Fibroblast of the conjunctiva (primary cell): ENCODE results near the gene SIK2.
"Not testable (repeated sequence)": the region's sequence is repeated elsewhere in the genome, so short reads cannot be mapped to it uniquely, and the experiment has no call there.

ENCODE experiments used
- DNase-seq: peaks from one replicate; pipeline ENCODE4 v3.0.0-alpha.2; 2010; ENCODE audit warnings: low read depth

SIK2 gene

DNA sequence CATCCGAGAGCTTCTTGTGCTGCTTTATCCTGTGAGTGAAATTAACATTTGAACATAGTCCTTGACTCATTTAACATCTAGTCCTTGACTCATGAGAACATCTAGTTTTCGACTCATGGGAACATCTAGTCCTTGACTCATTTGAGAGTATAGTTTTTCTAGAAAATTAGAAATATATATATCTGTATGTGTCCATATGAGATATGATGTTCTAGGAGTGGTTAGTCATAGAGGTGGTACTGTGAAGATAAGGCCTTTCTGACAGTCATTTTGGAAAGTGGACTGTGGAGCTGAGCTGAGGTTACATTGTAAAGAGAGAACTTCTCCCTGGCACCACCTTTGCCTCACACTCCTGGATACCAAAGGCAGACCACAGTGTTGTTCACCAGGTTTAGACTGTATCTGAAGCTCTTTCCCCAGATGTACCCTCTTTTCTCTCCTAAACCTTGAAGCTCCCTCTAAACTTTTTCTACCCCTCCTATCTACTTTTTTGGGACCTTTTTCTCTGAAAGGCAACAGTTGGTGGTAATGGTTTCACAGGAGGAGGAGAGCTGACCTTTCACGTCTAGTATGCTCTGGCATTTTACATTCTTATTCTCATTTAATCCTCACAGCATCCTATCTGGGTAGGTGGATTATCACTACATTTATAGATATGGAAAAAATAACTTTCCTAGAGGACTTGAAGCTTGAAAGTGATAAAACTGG lies 96.8 kb downstream of the SIK2 start:
- no peak for DNase-seq

- DNase-seq: no peak
These were observed 97.4 kb downstream of the SIK2 start for GRCh38 chr11:111699579-111700156.

DNA sequence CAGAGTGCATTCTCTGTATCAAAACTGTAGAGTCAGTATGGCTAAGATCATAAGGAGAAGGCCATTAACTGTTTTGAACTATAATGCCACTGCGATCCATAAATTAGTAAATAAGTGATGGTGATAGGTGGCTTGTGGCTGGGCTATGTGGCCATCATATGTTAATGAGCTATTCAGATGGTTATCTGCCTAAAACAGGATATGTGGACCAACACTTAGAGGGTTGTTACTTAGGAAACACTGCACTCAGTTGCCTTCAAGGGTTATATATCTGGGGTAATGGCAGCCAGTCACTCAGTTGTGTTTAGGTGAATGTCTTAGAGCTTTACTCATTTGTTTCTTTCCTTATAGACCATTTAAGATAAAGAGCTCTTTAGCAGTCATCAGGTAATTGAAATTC lies 97.9 kb downstream of the SIK2 start:
- DNase-seq: no peak

DNA sequence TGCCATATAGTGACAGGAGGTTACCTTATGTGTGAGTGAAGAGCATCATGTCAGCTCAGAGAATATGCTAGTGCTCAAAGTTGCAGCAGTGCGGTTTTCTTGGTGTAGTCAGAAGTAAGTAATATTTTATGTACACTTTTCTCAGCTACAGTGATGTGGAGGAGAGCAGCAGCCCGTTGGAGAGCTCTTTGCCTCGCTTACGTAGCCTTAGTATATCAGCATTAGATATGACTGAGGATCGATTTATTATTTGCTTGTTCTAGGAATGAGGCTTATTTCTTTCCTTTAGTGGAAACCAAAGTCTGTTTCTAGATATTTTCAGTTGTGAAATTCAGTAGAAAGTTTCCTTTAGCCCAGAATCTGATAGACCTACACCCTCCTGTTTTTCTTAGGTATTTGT lies 100.4 kb downstream of the SIK2 start:
- no peak for DNase-seq

- no peak for DNase-seq
These were observed 101.3 kb downstream of the SIK2 start for GRCh38 chr11:111703576-111703975.

DNA sequence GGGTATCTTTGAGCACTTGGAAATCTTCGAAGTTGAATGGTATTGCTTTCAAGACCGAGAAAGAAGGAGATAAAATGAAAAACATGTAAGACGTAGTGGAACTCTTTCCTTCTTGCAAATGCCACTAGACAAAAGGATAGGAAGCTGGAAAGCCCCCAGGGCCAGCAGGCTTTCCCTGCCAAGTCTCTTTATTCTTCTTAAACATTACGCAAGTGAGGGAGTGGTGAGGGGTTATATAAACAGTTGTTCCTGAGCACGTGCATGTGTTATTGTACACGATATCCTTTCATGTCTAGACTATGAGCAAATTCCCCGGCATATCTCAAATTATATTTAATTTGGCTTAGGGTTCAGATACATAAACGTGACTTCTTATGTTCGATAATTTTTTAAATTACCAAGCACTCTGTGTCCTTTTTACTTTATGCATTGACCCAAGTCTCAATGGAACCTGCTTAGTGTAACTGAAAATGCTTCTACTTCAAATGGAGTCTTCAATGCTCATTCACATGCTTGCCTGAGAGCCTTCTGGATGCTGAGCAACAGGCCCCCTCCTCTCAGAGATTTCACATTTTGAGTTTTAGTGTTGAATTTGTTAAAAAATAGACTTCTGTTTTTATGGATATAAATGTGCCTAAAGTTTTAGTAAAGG lies 104.9 kb downstream of the SIK2 start:
- DNase-seq: peak; percentile 87

- no peak for DNase-seq
These were observed 105.4 kb downstream of the SIK2 start for GRCh38 chr11:111707691-111708067.

DNA sequence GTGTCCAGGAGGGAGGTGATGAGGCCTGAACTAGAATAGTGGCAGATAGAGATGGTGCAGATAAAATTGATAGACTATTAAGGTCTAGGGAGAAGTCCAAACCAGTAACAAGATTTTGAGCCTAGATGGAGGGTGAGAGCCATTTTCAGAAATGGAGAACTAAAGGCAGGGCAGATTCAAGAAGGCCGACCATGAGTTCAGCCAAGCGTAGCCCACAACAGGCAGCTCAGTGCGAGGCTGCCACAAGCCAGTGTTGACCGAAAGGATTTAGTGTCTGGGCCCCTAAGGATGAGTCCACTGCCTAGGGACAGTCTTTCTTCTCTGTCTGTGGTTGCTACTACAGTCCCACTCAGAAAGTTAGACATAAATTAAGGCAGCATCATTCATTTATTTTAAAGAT lies 112.3 kb downstream of the SIK2 start:
- DNase-seq: no peak

GRCh38 chr11:111715142-111715816 lies 113.0 kb downstream of the SIK2 start:
- DNase-seq: no peak

DNA sequence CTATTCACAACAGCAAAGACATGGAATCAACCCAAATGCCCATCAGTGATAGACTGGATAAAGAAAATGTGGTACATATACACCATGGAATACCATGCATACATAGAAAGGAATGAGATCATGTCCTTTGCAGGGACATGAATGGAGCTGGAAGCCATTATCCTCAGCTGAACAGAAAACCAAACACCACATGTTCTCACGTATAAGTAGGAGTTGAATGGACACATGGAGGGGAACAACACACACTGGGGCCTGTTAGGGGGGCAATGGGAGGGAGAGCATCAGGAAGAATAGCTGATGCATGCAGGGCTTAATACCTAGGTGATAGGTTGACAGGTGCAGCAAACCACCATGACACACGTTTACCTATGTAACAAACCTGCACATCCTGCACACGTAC lies 115.4 kb downstream of the SIK2 start:
- not testable (repeated sequence) for DNase-seq

DNA sequence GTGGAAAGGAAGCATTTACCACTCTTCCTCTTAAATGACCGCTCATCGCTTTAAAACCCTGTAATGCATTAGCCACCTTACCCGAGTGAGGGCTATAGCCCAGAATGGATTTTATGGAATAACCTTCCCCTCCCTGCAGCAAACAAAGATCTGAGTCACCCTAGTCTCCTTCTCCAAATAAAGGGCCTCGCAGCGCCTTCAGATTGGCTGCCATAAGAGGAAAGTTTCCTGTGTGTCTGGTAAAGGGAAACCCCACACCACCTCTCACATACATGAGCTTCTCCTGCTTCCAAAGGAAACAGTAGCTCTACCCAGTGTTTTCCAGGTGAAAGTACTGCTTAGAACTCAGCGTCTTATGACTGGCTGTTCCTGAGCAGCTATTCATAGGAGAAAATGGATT lies 116.2 kb downstream of the SIK2 start:
- no peak for DNase-seq

DNA sequence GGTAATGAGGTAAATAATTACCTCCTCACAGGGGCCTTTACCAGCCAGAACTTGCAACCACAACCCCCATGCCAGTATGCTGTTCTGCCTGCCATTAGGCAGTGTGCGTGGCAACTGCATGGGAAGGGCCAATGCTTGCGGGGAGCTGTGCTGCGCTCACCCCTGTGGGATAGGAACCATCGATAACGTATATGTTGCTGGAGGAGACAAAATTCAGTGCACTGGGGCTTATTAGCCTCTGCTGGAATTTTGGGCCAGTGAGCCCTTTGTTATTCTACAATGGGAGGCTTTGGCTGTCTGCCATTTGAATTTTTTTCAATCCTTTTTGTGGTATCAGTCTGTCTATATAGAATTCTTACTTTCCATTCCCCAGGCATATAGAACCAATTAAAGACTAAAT lies 116.6 kb downstream of the SIK2 start:
- no peak for DNase-seq

DNA sequence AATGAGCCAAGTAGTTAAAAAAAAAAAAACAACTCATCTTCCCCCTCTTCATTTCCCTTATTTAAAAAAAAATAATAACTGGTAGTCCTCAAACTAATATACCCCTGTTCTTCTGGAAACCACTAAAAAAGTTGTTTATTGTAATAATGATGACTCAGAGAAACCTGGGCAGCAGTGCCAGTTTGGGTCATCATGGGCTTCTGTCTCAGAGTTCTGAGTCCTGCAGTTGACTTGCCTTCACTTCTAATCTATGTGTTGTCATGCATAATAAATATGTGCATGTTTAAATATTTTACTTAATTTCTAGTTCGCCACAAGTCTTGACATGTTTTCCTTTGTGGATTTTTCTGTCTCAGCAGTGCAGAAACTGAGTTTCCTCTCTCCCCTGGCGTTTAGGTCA lies 117.1 kb downstream of the SIK2 start:
- DNase-seq: no peak

DNA sequence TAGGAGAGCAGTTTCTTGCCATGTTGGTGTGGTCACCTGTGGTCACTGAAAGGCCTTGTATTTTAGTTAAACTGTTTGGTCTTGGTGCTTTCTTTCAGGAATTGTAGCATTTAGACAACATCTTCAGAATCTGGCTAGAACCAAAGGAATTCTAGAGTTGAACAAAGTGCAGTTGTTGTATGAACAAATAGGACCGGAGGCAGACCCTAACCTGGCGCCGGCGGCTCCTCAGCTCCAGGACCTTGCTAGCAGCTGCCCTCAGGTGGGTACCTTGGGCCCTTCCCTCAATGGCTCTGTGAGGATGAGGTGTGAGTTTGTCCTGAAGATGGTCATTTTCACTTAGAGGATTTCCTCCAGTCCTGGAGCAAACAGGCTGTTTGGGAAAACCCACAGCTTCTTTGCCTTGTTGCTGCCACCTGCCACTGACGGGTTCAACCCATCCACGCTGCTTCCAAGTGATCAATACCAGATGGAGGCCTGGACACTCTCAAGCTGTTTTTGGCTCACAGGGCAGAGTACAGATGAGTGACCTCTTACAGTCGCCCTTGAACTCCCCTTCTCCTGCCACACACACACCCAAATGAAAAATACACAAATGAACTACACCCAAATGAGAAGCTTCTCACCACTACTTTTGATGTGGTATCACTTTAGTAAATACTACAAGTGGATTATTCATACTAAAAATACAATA lies 118.7 kb downstream of the SIK2 start:
- DNase-seq: no peak

- DNase-seq: no peak
These were observed 120.3 kb downstream of the SIK2 start for GRCh38 chr11:111722501-111722900.

DNA sequence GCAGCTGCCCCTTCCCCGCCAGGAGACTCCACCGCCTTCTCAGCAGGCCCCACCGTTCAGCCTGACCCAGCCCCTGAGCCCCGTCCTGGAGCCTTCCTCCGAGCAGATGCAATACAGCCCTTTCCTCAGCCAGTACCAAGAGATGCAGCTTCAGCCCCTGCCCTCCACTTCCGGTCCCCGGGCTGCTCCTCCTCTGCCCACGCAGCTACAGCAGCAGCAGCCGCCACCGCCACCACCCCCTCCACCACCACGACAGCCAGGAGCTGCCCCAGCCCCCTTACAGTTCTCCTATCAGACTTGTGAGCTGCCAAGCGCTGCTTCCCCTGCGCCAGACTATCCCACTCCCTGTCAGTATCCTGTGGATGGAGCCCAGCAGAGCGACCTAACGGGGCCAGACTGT lies 121.3 kb downstream of the SIK2 start:
- no peak for DNase-seq

- DNase-seq: no peak
These were observed 122.4 kb downstream of the SIK2 start for GRCh38 chr11:111724615-111725129.

GRCh38 chr11:111725621-111726020 lies 123.4 kb downstream of the SIK2 start:
- DNase-seq: no peak

GRCh38 chr11:111726301-111726713 lies 124.1 kb downstream of the SIK2 start:
- DNase-seq: no peak

DNA sequence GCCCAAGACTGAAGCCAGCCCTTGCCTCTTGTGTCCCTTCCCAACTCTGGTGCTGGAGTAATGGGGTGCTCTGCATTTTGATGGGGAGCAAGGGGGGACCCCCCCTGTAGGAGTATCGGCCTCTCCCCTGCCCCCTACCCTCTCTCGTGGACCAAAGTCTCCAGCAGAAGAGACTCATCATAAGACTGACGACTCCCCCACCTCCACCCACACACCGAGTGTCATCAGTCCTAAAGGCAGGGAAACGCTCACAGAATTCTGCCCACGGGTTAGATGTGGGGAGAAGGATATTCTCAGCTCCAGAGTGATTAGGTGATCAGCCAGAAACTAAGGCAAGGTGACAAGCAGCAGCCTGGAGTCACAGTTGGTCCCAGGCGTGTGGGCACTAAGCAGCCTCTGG lies 125.2 kb downstream of the SIK2 start:
- DNase-seq: no peak

DNA sequence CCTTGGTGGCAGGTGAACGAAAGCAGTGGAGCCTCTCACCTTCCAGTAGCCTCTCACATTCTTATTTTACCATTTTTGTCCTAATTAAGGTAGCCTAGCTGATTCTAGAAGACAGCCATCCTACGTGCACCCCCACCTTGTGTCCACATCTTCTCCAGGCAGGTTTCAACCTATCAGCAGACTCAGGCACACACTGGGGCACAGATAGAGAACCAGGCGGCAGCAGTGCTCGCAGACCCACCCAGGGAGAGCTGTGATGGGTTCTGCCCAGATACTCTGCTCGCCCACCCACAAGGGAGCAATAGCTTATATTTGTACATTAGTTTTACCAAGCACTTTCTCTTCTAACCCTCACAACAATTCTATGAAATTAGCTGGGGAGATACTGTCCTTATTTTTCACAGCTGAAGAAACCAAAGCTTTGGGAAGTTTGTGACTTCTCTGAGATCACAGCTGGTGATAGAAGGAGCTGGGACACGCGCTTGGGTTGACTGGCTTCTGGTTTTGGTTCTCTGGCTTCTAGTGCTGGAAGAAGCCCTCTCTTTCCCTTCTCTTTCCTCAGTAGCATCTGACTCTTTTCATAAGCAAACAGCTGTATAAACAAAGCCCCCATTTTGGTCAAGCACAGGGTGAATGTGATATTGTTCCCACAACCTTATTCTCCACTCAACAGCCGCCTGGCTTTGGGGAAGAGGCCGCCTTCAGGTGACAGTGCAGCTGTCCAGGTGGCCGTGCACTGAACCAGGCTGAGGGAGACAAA lies 127.0 kb downstream of the SIK2 start:
- DNase-seq: no peak
